IMR-90 (cell line): ENCODE data around the gene SERPINA3. TPM values are rescaled to one million over a fixed set of nuclear protein-coding genes. Genes with fewer than 3 reads are reported as not detected.

ENCODE experiments used
- ATAC-seq: fragments of 200-7000 bp; cut with Tn5 transposase; 2 replicates; pipeline ENCODE4 v1.9.1; 2020; ENCODE audit warnings: low read depth, mild to moderate bottlenecking, moderate library complexity
- BruUV-seq: library from RNA; stranded (reverse); fragments of 400-500 nt; replicated peaks from 2 replicates; lab custom pipeline; 2021; lab: Mats Ljungman, UMichigan
- CTCF ChIA-PET: fragments of 300-600 bp; formaldehyde crosslinking; extraction: SDS; loops from one replicate; lab custom pipeline; 2021; ENCODE audit warnings: antibody characterized with exemption; lab: Yijun Ruan, JAX
- POLR2A ChIA-PET: fragments of 300-600 bp; sonication (Branson Sonifier 250); formaldehyde crosslinking; loops from one replicate; lab custom pipeline; 2022; ENCODE audit warnings: antibody characterized with exemption; ENCODE audit not compliant: unreplicated experiment; lab: Charles Lee
- DNase-seq: peaks from one replicate; pipeline ENCODE4 v3.0.0; 2013
- H2AFZ ChIP-seq: replicated peaks from 2 replicates; pipeline ENCODE3; 2013; ENCODE audit warnings: low read length, mild to moderate bottlenecking; ENCODE audit not compliant: poor library complexity
- H2AK5ac ChIP-seq: 2 replicates; pipeline ENCODE4 v1.6.1; 2013; ENCODE audit warnings: low read depth, low read length, inconsistent platforms
- H2AK9ac ChIP-seq: replicated peaks from 2 replicates; pipeline ENCODE3; 2013; ENCODE audit warnings: mild to moderate bottlenecking, low read depth, low read length, moderate library complexity; ENCODE audit not compliant: poor library complexity
- H2BK120ac ChIP-seq: 2 replicates; pipeline ENCODE4 v1.6.1; 2013; ENCODE audit warnings: low read depth, low read length, inconsistent platforms
- H2BK15ac ChIP-seq: 3 replicates; pipeline ENCODE4 v1.6.1; 2013; ENCODE audit warnings: low read depth, low read length, inconsistent platforms
- H2BK20ac ChIP-seq: 2 replicates; pipeline ENCODE4 v1.6.1; 2013; ENCODE audit warnings: low read depth, mild to moderate bottlenecking, inconsistent platforms, low read length, moderate library complexity
- H2BK5ac ChIP-seq: 2 replicates; pipeline ENCODE4 v1.6.1; 2013; ENCODE audit warnings: mild to moderate bottlenecking, low read depth, low read length, inconsistent platforms; ENCODE audit not compliant: poor library complexity, severe bottlenecking
- H3K14ac ChIP-seq: replicated peaks from 2 replicates; pipeline ENCODE4 v1.6.1; 2013; ENCODE audit warnings: low read depth, low read length, inconsistent platforms
- H3K18ac ChIP-seq: 2 replicates; pipeline ENCODE4 v1.6.1; 2013; ENCODE audit warnings: low read depth, low read length, control low read depth
- H3K23ac ChIP-seq: 2 replicates; pipeline ENCODE4 v1.6.1; 2013; ENCODE audit warnings: low read depth, low read length, inconsistent platforms
- H3K27ac ChIP-seq: 2 replicates; pipeline ENCODE4 v1.5.1; 2013; ENCODE audit warnings: mild to moderate bottlenecking, control low read depth, low read length; ENCODE audit not compliant: insufficient read depth
- H3K27me3 ChIP-seq: 2 replicates; pipeline ENCODE4 v1.6.1; 2013; ENCODE audit warnings: low read length; ENCODE audit not compliant: control insufficient read depth, insufficient read depth
- H3K36me3 ChIP-seq: 2 replicates; pipeline ENCODE4 v1.6.1; 2013; ENCODE audit warnings: low read length, mixed read lengths; ENCODE audit not compliant: control insufficient read depth, insufficient read depth
- H3K4ac ChIP-seq: 2 replicates; pipeline ENCODE4 v1.6.1; 2013; ENCODE audit warnings: low read depth, low read length, inconsistent platforms
- H3K4me1 ChIP-seq: 2 replicates; pipeline ENCODE4 v1.6.1; 2013; ENCODE audit warnings: low read length, mixed read lengths; ENCODE audit not compliant: control insufficient read depth, insufficient read depth
- H3K4me2 ChIP-seq: 2 replicates; pipeline ENCODE4 v1.6.1; 2013; ENCODE audit warnings: low read depth, mild to moderate bottlenecking, control low read depth, low read length, moderate library complexity
- H3K4me3 ChIP-seq: 2 replicates; pipeline ENCODE4 v1.5.1; 2013; ENCODE audit warnings: low read depth, mild to moderate bottlenecking, control low read depth, low read length, moderate library complexity; ENCODE audit not compliant: insufficient read depth
- H3K56ac ChIP-seq: 2 replicates; pipeline ENCODE4 v1.6.1; 2013; ENCODE audit warnings: low read length, inconsistent platforms; ENCODE audit not compliant: insufficient read depth; ENCODE audit errors: extremely low read depth
- H3K79me1 ChIP-seq, 2 experiments: 2 replicates each; pipeline ENCODE4 v1.6.1; 2013; ENCODE audit warnings: low read length in 2 of 2, inconsistent platforms in 1 of 2, low read depth in 1 of 2
- H3K9ac ChIP-seq: 2 replicates; pipeline ENCODE4 v1.6.1; 2013; ENCODE audit warnings: low read depth, low read length, control low read depth
- H3K9me1 ChIP-seq: 2 replicates; pipeline ENCODE4 v1.6.1; 2013; ENCODE audit warnings: low read length, inconsistent platforms; ENCODE audit not compliant: insufficient read depth
- H3K9me3 ChIP-seq: 2 replicates; pipeline ENCODE4 v1.6.1; 2013; ENCODE audit warnings: low read length; ENCODE audit not compliant: control insufficient read depth, insufficient read depth
- H4K20me1 ChIP-seq: 2 replicates; pipeline ENCODE4 v1.6.1; 2013; ENCODE audit warnings: low read length, inconsistent platforms; ENCODE audit not compliant: insufficient read depth
- H4K5ac ChIP-seq: 2 replicates; pipeline ENCODE4 v1.6.1; 2013; ENCODE audit warnings: mild to moderate bottlenecking, low read depth, low read length, control low read depth
- H4K8ac ChIP-seq, 2 experiments: 2 replicates each; pipeline ENCODE4 v1.6.1; 2013; ENCODE audit warnings: low read depth in 2 of 2, low read length in 2 of 2, control low read depth in 1 of 2, inconsistent platforms in 1 of 2
- H4K91ac ChIP-seq: 2 replicates; pipeline ENCODE4 v1.6.1; 2013; ENCODE audit warnings: low read depth, low read length, inconsistent platforms; ENCODE audit not compliant: insufficient read depth
- CEBPB ChIP-seq: IDR thresholded peaks from 2 replicates; pipeline ENCODE4 v1.6.1; 2012; ENCODE audit warnings: low read depth, low read length, improper control_type of control experiment
- CHD1 ChIP-seq: IDR thresholded peaks from 2 replicates; pipeline ENCODE4 v1.6.1; 2012; ENCODE audit warnings: low read depth, low read length, improper control_type of control experiment
- MAZ ChIP-seq: IDR thresholded peaks from 2 replicates; pipeline ENCODE4 v1.6.1; 2012; ENCODE audit warnings: low read depth, mild to moderate bottlenecking, low read length, improper control_type of control experiment, moderate library complexity, borderline replicate concordance
- RAD21 ChIP-seq: IDR thresholded peaks from 2 replicates; pipeline ENCODE4 v1.6.1; 2012; ENCODE audit warnings: low read length, improper control_type of control experiment
- WGBS, 2 experiments: methylation state at CpG; one replicate each; pipeline versions ENCODE4 v1.1.5 to v1.1.7; 2013; ENCODE audit warnings: missing lambda C conversion rate in 2 of 2; ENCODE audit not compliant: insufficient read length in 1 of 2; ENCODE audit errors: extremely low coverage in 2 of 2; 5-methylcytosine and 5-hydroxymethylcytosine counted together
- dilution Hi-C: fragments of 300-500 bp; cut with HindIII; formaldehyde crosslinking; loops from one replicate; pipeline ENCODE4 v1.14.3; 2018; ENCODE audit warnings: low sequenced_read_pairs; ENCODE audit not compliant: unreplicated experiment
- in situ Hi-C: fragments of 300-500 bp; cut with MboI; formaldehyde crosslinking; loops from 3 replicates; pipeline ENCODE4 v1.14.3; 2019; ENCODE audit warnings: low sequenced_read_pairs, inconsistent platforms, mixed read lengths
- intact Hi-C: fragments of 100-400 bp; cut with micrococcal nuclease; formaldehyde crosslinking; loops from 2 replicates; pipeline ENCODE4 v1.10.0; 2022
- polyA plus RNA-seq, 3 experiments: library from polyadenylated mRNA; depleted of rRNA; stranded (reverse); fragments of >200 nt; gene quantifications; 2 replicates each; pipeline ENCODE4 v1.2.3, GENCODE V29; 2012; ENCODE audit warnings: low replicate concordance in 1 of 3
- total RNA-seq: library from RNA; depleted of rRNA; stranded (reverse); fragments of >200 nt; gene quantifications from 2 replicates; pipeline ENCODE4 v1.2.3, GENCODE V29; 2012
- TF ChIP-seq, protein P1 (sequence below): fragments of 150-350 bp; IDR thresholded peaks from 2 replicates; pipeline ENCODE4 v1.6.1; 2016; ENCODE audit warnings: low read depth, mild to moderate bottlenecking, low read length, moderate library complexity, borderline replicate concordance
- TF ChIP-seq, protein P2 (sequence below): conservative IDR thresholded peaks from 2 replicates; pipeline ENCODE4 v1.5.1; 2012; ENCODE audit warnings: mild to moderate bottlenecking, low read depth, low read length, improper control_type of control experiment

SERPINA3 gene
- total and polyA plus RNA-seq, 2 of the 4 experiments (the other 2 are of a cell fraction) = 0.36 to 0.48 TPM

DNA sequence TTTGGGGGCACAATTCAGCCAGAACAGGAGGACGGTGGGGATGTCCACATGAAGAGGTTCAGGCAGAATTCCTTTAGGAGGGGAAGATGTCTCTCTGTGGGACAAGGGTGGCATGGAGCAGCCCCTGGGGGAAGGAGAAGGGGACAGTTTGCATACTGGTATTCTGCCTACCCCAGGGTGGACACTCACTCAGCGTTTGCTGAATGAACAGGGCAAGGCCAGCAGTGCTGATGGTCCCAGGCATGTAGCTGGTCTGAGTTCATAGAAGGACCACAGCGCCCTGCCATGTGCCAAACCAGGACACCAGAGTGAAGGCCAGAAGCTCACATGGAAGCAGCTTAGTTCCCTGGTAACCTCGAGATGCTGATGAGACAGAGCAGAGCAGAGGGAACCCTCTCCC is 25.6 kb upstream of the SERPINA3 start:
- WGBS, 2 experiments = no CpG with 5 or more reads among the region's 4 CpGs
- no peak for DNase-seq

More for the DNA sequence above, 25.6 kb upstream of the SERPINA3 start:
- H3K4me2 ChIP-seq = no peak overlapping the region
- intact Hi-C loops = no loop called here
- CTCF ChIA-PET = no interaction called here
- no TSS peak for BruUV-seq
- H2AFZ ChIP-seq = no peak overlapping the region
- no peak overlapping the region for H2BK5ac ChIP-seq
- no peaks in the 10 kb centered on the region for H4K20me1 ChIP-seq
- in situ Hi-C loops = no loop called here
- H3K79me1 ChIP-seq = no peaks in the 10 kb centered on the region
- no peak overlapping the region for H2BK15ac ChIP-seq
- dilution Hi-C loops = no loop called here
- no peak overlapping the region for H4K8ac ChIP-seq
- H3K27me3 ChIP-seq = peaks cover 7% of the 10 kb centered on the region
- TF ChIP-seq MAZ (no peak), CHD1 (no peak), CEBPB (no peak), RAD21 (no peak)
- TF ChIP-seq, protein P1, sequence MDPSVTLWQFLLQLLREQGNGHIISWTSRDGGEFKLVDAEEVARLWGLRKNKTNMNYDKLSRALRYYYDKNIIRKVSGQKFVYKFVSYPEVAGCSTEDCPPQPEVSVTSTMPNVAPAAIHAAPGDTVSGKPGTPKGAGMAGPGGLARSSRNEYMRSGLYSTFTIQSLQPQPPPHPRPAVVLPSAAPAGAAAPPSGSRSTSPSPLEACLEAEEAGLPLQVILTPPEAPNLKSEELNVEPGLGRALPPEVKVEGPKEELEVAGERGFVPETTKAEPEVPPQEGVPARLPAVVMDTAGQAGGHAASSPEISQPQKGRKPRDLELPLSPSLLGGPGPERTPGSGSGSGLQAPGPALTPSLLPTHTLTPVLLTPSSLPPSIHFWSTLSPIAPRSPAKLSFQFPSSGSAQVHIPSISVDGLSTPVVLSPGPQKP = no peak
- TF ChIP-seq, protein P2, sequence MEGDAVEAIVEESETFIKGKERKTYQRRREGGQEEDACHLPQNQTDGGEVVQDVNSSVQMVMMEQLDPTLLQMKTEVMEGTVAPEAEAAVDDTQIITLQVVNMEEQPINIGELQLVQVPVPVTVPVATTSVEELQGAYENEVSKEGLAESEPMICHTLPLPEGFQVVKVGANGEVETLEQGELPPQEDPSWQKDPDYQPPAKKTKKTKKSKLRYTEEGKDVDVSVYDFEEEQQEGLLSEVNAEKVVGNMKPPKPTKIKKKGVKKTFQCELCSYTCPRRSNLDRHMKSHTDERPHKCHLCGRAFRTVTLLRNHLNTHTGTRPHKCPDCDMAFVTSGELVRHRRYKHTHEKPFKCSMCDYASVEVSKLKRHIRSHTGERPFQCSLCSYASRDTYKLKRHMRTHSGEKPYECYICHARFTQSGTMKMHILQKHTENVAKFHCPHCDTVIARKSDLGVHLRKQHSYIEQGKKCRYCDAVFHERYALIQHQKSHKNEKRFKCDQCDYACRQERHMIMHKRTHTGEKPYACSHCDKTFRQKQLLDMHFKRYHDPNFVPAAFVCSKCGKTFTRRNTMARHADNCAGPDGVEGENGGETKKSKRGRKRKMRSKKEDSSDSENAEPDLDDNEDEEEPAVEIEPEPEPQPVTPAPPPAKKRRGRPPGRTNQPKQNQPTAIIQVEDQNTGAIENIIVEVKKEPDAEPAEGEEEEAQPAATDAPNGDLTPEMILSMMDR = no peak
- no peak overlapping the region for H3K23ac ChIP-seq
- no peak overlapping the region for H3K4ac ChIP-seq
- no peak overlapping the region for H4K5ac ChIP-seq
- H3K9ac ChIP-seq = no peak overlapping the region
- H3K14ac ChIP-seq = no peak overlapping the region
- no peak overlapping the region for H3K18ac ChIP-seq
- ATAC-seq = no peak
- POLR2A ChIA-PET = no interaction called here
- H2AK9ac ChIP-seq = no peak overlapping the region
- H3K4me1 ChIP-seq = no peaks in the 10 kb centered on the region
- no peak overlapping the region for H2BK120ac ChIP-seq
- H3K36me3 ChIP-seq = no peaks in the 10 kb centered on the region
- no peak overlapping the region for H3K4me3 ChIP-seq
- H3K9me3 ChIP-seq = no peaks in the 10 kb centered on the region
- no peak overlapping the region for H3K27ac ChIP-seq
- H4K91ac ChIP-seq = no peak overlapping the region
- no peak overlapping the region for H2BK20ac ChIP-seq
- no peak overlapping the region for H2AK5ac ChIP-seq
- H3K56ac ChIP-seq = no peak overlapping the region
- no peaks in the 10 kb centered on the region for H3K9me1 ChIP-seq
